Breast epithelium (tissue), 4 donors: ENCODE results near the gene ADH1A. TPM values are rescaled to one million over a fixed set of nuclear protein-coding genes. Genes with fewer than 3 reads are reported as not detected.

Source experiments
- DNase-seq, 2 donors: peaks; one replicate each; pipeline ENCODE4 v3.0.0-alpha.2; 2019; ENCODE audit warnings: low spot score in 2 of 2
- H3K27ac ChIP-seq, 2 donors: fragments of 200-600 bp; sonication (generic) in 1 of 2; one replicate each; pipeline ENCODE4 v1.5.1; 2016 to 2019; ENCODE audit warnings: mild to moderate bottlenecking in 1 of 2
- H3K27me3 ChIP-seq, 2 donors: fragments of 200-600 bp; sonication (generic) in 1 of 2; one replicate each; pipeline versions ENCODE4 v1.5.1 to v1.6.0; 2017 to 2019; ENCODE audit warnings: control low read depth in 1 of 2, mild to moderate bottlenecking in 1 of 2
- H3K36me3 ChIP-seq: fragments of 200-600 bp; one replicate; pipeline ENCODE4 v1.5.1; 2019
- H3K4me1 ChIP-seq, 2 donors: fragments of 200-600 bp; sonication (generic); one replicate each; pipeline ENCODE4 v1.5.1; 2016 to 2019; ENCODE audit warnings: control low read depth in 1 of 2
- H3K4me3 ChIP-seq, 3 donors: fragments of 200-600 bp; sonication (generic); 1 replicate in 2 of 3; 2 replicates in 1 of 3; pipeline ENCODE4 v1.5.1; 2016 to 2019; ENCODE audit warnings: mild to moderate bottlenecking in 3 of 3, moderate library complexity in 2 of 3
- H3K9me3 ChIP-seq, 2 donors: fragments of 200-600 bp; sonication (generic) in 1 of 2; one replicate each; pipeline ENCODE4 v1.5.1; 2016 to 2019; ENCODE audit warnings: control low read depth in 1 of 2
- POLR2A ChIP-seq: fragments of 450-650 bp; IDR thresholded peaks from one replicate; pipeline ENCODE4 v1.6.1; 2016; ENCODE audit warnings: antibody characterized with exemption, mild to moderate bottlenecking, moderate library complexity
- POLR2AphosphoS5 ChIP-seq, 3 donors: sonication (generic); formaldehyde crosslinking; IDR thresholded peaks; one replicate each; pipeline ENCODE4 v1.6.1; 2017; ENCODE audit warnings: antibody characterized with exemption in 3 of 3
- intact Hi-C: fragments of 100-400 bp; cut with DNase I; formaldehyde crosslinking; loops from one replicate; pipeline ENCODE4 v1.15.1; 2023; ENCODE audit warnings: low total_unique reads
- total RNA-seq, 3 donors: library from RNA; depleted of rRNA; stranded (reverse); fragments of >200 nt; gene quantifications; one replicate each; pipeline ENCODE4 v1.1.0, GENCODE V29; 2016
- TF ChIP-seq, protein P1 (sequence below), 3 donors: fragments of 450-650 bp; IDR thresholded peaks; one replicate each; pipeline ENCODE4 v1.5.1; 2016 to 2017; ENCODE audit warnings: antibody characterized with exemption in 3 of 3, mild to moderate bottlenecking in 3 of 3, moderate library complexity in 3 of 3

The ADH1A gene
- 1 to 10 TPM in 1 of 3 donors, under 1 TPM in 1, not detected in 1; 0.66 to 2.3 TPM for total RNA-seq

GRCh38 chr4:99290848-99291786 lies at the start of gene ADH1A:
Gene ADH1A, minus strand, starts transcription at chr4:99290985. Its CDS starts 71 bp downstream, at chr4:99290914.
- Histone ChIP-seq H3K9me3 (peaks cover 0 to 5% of the 10 kb centered on the region in 2 donors), H3K36me3 (no peaks in the 10 kb centered on the region), H3K27ac (no peak within 1 kb of the TSS), H3K27me3 (no peaks in the 10 kb centered on the region), H3K4me1 (no peaks in the 10 kb centered on the region), H3K4me3 (no peak within 1 kb of the TSS)
- TF ChIP-seq, protein P1, sequence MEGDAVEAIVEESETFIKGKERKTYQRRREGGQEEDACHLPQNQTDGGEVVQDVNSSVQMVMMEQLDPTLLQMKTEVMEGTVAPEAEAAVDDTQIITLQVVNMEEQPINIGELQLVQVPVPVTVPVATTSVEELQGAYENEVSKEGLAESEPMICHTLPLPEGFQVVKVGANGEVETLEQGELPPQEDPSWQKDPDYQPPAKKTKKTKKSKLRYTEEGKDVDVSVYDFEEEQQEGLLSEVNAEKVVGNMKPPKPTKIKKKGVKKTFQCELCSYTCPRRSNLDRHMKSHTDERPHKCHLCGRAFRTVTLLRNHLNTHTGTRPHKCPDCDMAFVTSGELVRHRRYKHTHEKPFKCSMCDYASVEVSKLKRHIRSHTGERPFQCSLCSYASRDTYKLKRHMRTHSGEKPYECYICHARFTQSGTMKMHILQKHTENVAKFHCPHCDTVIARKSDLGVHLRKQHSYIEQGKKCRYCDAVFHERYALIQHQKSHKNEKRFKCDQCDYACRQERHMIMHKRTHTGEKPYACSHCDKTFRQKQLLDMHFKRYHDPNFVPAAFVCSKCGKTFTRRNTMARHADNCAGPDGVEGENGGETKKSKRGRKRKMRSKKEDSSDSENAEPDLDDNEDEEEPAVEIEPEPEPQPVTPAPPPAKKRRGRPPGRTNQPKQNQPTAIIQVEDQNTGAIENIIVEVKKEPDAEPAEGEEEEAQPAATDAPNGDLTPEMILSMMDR (IDR thresholded peaks at IDR 0.05) = no peak
- TF ChIP-seq POLR2AphosphoS5 (IDR thresholded peaks at IDR 0.05) (no peak), POLR2A (no peak)
- no peak for DNase-seq
- intact Hi-C loops = no loop called here

DNA sequence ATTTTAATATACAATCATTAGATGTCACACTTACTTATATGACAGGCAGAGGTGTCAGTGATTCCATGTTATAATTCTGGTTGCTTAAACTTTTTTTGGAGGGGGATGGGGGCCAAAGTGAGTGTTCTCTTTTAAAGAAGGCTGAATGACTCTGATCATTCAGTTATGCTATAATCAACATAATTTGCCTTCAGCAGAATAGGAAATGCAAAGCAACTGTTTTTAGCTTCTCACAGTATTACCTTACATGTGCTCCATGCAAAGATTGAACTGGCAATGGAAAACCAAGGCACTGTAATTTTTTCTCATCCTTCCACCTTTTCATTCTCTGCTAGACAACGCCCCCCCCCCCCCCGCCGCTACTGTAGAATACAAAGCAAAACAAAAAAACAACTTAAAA lies 48.4 kb upstream of the ADH1A start:
- intact Hi-C loops = no loop called here
- Histone ChIP-seq H3K4me3 (no peak overlapping the region), H3K27me3 (no peaks in the 10 kb centered on the region), H3K4me1 (no peaks in the 10 kb centered on the region), H3K9me3 (no peaks in the 10 kb centered on the region), H3K36me3 (no peaks in the 10 kb centered on the region), H3K27ac (no peak overlapping the region)
- TF ChIP-seq, protein P1 (IDR thresholded peaks at IDR 0.05) = no peak
- TF ChIP-seq POLR2AphosphoS5 (IDR thresholded peaks at IDR 0.05) (no peak), POLR2A (no peak)
- DNase-seq = no peak

DNA sequence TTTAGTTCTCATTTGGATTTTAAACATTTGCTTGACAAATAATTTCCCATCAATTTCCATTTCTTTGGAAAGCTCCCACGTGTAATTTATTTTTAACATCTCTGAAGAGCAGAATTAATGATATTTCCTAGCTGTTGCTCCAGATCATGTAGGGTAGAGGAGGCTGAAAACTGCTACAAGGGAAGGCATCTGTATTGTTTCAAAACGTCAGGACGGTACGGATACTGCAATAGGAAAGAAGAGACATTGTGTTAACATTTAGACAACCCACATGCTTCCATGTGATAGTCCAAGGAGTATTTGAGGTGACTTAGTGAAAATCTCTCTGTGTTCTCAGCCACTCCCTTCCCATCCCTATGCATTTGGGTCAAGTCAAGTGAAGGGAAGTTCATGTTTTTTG lies 45.8 kb upstream of the ADH1A start:
- Histone ChIP-seq H3K9me3 (no peaks in the 10 kb centered on the region), H3K27me3 (no peaks in the 10 kb centered on the region), H3K36me3 (no peaks in the 10 kb centered on the region), H3K27ac (no peak overlapping the region), H3K4me1 (no peaks in the 10 kb centered on the region), H3K4me3 (no peak overlapping the region)
- intact Hi-C loops = no loop called here
- no peak for DNase-seq
- TF ChIP-seq POLR2A = no peak
- no peak for TF ChIP-seq POLR2AphosphoS5 (IDR thresholded peaks at IDR 0.05)
- TF ChIP-seq, protein P1 (IDR thresholded peaks at IDR 0.05) = no peak

DNA sequence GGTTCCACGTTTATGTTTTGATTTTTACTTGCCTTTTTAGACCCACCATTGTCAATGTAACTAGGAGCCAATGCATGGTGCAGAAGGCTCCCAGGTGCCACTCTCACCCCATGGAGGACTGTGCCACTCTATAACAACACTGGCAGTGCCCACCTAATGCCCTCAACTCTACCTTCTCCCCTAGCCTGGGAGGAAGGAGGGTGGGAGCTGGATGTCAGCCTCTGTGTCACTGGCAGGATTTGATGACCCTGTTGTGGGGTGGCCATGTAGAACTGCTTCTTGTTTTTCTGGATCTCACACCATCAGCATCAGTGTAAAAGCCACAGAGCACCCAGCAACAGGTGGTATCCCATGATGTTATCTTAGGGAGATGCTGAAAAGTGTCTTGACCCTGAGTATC lies 44.1 kb upstream of the ADH1A start:
- no peak for DNase-seq
- Histone ChIP-seq H3K36me3 (no peaks in the 10 kb centered on the region), H3K4me1 (no peaks in the 10 kb centered on the region), H3K4me3 (no peak overlapping the region), H3K9me3 (no peaks in the 10 kb centered on the region), H3K27ac (no peak overlapping the region), H3K27me3 (no peaks in the 10 kb centered on the region)
- intact Hi-C loops = no loop called here
- no peak for TF ChIP-seq POLR2AphosphoS5 (IDR thresholded peaks at IDR 0.05)
- TF ChIP-seq, protein P1 (IDR thresholded peaks at IDR 0.05) = no peak
- TF ChIP-seq POLR2A = no peak

DNA sequence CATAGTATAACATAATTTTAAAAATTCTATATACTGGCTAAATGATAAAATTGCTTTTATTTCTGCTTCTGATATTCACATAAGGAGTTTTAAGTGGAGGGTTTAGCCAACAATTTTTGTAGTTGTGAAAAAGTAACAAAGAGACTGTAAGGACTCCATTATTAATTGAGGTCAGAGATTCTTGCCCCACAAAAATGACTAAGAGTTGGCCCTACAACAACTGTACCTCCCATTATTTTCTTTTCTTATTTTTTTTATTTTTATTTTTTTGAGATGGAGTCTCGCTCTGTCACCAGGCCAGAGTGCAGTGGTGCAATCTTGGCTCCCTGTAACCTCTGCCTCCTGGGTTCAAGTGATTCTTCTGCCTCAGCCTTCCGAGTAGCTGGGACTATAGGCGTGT lies 39.9 kb upstream of the ADH1A start:
- H3K27me3 ChIP-seq = no peaks in the 10 kb centered on the region
- H3K9me3 ChIP-seq = no peaks in the 10 kb centered on the region
- no peak for DNase-seq
- intact Hi-C loops = no loop called here
- H3K36me3 ChIP-seq = no peaks in the 10 kb centered on the region
- TF ChIP-seq, protein P1 (IDR thresholded peaks at IDR 0.05) = no peak
- no peak for TF ChIP-seq POLR2A
- no peak for TF ChIP-seq POLR2AphosphoS5 (IDR thresholded peaks at IDR 0.05)
- no peaks in the 10 kb centered on the region for H3K4me1 ChIP-seq
- no peak overlapping the region for H3K4me3 ChIP-seq
- H3K27ac ChIP-seq = no peak overlapping the region
